Esophagus muscularis mucosa (tissue), 3 donors: Measurements from ENCODE around the gene PCDHB12.

Source experiments
- CTCF ChIP-seq, 3 experiments: fragments of 200-600 bp in 2 of 3; fragments of 450-650 bp in 1 of 3; sonication (generic) in 2 of 3; IDR thresholded peaks; one replicate each; pipeline ENCODE4 v1.5.1; 2017 to 2019; ENCODE audit warnings: antibody characterized with exemption in 3 of 3, mild to moderate bottlenecking in 2 of 3, moderate library complexity in 1 of 3
- POLR2A ChIP-seq: fragments of 450-650 bp; IDR thresholded peaks from one replicate; pipeline ENCODE4 v1.6.1; 2017; ENCODE audit warnings: antibody characterized with exemption, moderate library complexity, mild to moderate bottlenecking, low read depth
- POLR2AphosphoS5 ChIP-seq, 2 donors: sonication (generic); formaldehyde crosslinking; IDR thresholded peaks; one replicate each; pipeline ENCODE4 v1.6.1; 2017; ENCODE audit warnings: antibody characterized with exemption in 2 of 2

DNA sequence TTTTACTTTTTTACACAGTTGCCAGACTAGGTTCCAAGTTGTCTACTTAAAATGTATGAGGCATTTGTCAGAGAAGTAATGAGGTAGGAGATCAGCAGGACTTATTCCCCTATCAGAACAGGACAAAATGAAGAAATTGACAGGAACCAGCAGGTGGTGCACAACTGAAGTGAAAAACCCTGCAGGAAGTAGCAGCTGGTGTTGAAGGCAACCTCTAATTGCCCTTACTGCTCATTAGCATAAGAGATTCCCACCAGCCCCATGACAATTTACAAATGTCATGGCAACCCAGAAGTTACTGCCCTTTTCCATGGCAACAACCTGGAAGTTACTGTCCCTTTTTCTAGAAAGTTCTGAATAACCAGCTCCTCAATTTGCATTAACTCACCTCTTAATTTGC is 42.1 kb downstream of the PCDHB12 start:
- TF ChIP-seq CTCF (IDR thresholded peaks at IDR 0.05), result no peak
- TF ChIP-seq POLR2A, result no peak
- no peak for TF ChIP-seq POLR2AphosphoS5 (IDR thresholded peaks at IDR 0.05)
